OCI-LY3 (cell line): ENCODE results near the gene ATF3.

ENCODE experiments used
- CTCF ChIP-seq: fragments of 200-600, 300-600 bp; sonication (generic); IDR thresholded peaks from 2 replicates; pipeline ENCODE4 v1.5.1; 2014; ENCODE audit warnings: antibody characterized with exemption, low read length, low read depth
- EZH2phosphoT487 ChIP-seq: fragments of 200-600 bp; shearing (Covaris generic); IDR thresholded peaks from 2 replicates; pipeline ENCODE4 v1.6.1; 2018; ENCODE audit warnings: antibody characterized with exemption, mixed run types, low read depth

- no peak for TF ChIP-seq CTCF
- TF ChIP-seq EZH2phosphoT487: no peak
These were observed 35.3 kb downstream of the ATF3 start for GRCh38 chr1:212643877-212644276.
